Epithelial cell of proximal tubule (primary cell): ENCODE measurements around the gene MTUS2. TPM values are rescaled to one million over a fixed set of nuclear protein-coding genes. Genes with fewer than 3 reads are reported as not detected.

Experiments
- DNase-seq: peaks from one replicate; pipeline ENCODE4 v3.0.0-alpha.2; 2011; ENCODE audit warnings: low read depth
- H3K4me3 ChIP-seq: 2 replicates; pipeline ENCODE4 v1.5.1; 2011; ENCODE audit warnings: low read depth, mild to moderate bottlenecking, low read length
- total RNA-seq: library from RNA; depleted of rRNA; stranded (reverse); fragments of >200 nt; gene quantifications from 2 replicates; pipeline ENCODE4 v1.2.3, GENCODE V29; 2015
- TF ChIP-seq, protein P1 (sequence below): conservative IDR thresholded peaks from 2 replicates; pipeline ENCODE4 v1.5.1; 2012; ENCODE audit warnings: low read depth, mild to moderate bottlenecking, low read length

MTUS2 gene
- total RNA-seq, 1 donor from 2014 or later = not detected

DNA sequence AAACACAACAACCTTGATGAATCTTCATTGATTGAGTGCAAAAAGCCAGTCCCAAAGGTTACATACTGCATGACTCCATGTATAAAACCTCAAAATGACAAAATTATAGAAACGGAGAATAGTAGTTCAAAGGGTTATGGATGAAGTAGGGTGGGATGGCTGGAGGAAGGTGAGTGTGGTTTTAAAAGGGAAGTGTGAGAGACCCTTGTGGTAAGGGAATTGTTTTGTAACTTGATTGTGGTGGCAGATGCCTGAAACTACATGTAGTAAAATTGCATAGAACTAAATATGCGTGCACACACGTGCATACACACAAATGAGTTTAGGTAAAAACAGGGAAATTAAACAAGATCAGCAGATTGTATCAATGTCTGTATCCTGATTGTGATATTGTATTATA is 340.7 kb downstream of the MTUS2 start:
- DNase-seq = no peak
- TF ChIP-seq, protein P1, sequence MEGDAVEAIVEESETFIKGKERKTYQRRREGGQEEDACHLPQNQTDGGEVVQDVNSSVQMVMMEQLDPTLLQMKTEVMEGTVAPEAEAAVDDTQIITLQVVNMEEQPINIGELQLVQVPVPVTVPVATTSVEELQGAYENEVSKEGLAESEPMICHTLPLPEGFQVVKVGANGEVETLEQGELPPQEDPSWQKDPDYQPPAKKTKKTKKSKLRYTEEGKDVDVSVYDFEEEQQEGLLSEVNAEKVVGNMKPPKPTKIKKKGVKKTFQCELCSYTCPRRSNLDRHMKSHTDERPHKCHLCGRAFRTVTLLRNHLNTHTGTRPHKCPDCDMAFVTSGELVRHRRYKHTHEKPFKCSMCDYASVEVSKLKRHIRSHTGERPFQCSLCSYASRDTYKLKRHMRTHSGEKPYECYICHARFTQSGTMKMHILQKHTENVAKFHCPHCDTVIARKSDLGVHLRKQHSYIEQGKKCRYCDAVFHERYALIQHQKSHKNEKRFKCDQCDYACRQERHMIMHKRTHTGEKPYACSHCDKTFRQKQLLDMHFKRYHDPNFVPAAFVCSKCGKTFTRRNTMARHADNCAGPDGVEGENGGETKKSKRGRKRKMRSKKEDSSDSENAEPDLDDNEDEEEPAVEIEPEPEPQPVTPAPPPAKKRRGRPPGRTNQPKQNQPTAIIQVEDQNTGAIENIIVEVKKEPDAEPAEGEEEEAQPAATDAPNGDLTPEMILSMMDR = no peak
- H3K4me3 ChIP-seq = no peak overlapping the region

DNA sequence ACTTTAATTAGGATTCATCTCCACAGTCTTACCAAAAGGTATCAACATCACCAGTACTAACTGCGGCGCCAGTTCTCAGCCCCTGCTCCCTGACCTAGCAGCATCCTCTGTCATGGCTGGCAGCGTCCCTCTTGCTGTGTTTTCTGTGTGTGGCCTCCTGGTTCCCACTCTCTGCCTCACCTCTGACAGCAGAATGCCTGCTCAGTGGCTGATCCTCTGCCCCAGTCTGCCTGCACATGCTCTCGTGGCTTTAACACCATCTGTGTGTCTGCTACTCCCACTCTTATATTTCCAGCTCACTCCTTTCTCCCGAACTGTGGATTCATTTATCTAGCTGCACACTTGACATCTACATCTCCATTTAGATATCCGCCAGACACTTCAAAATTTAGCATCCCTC is 341.5 kb downstream of the MTUS2 start:
- no peak for DNase-seq
- H3K4me3 ChIP-seq = no peak overlapping the region
- TF ChIP-seq, protein P1 = no peak

DNA sequence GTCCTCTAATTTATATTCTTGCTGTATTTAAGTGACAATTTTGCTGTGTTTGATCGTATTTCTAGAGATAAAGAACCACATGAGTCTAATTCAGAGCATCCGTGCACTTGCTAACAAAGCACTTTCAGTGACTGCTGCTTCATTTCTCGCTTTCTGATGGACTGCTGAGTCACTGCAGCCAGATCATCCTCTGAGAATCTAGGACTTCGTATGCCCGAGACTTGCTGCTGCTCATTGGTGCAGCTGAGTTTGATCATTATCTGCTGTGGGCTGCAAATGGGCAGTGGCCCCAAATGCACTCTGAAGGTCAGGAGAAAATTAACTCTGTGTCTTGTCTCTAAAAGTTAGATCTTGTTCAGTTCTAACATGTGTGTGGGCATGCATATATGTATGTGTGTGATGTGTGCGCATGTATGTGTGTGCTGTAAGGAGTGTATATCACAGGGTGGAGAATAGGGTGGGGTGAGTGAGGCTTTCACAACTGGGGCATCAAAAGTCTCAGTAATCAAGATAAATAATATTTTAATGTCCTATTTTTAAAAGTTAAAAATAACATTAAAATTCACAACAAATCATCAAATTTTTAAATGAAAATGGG is 342.6 kb downstream of the MTUS2 start:
- TF ChIP-seq, protein P1 = no peak
- DNase-seq = no peak
- H3K4me3 ChIP-seq = no peak overlapping the region

DNA sequence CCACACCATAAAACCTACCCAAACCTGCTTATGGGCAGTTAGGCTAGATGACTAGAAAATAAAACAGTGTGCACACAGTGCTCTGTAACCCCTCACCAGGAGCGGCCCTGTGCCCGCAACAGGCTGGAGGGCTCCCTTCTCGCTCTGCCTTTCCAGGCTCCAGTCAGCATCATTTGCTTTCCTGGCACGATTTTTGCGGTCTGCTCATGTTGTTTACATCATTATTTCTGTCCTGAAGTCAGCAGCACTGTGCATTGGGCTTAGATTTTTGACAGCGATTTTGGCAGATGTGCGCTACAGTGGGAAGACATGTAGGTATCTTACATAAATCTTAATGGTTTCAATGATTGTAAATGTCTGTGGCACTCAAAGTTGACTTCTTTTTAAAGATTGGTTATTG is 344.0 kb downstream of the MTUS2 start:
- H3K4me3 ChIP-seq = no peak overlapping the region
- TF ChIP-seq, protein P1 = no peak
- no peak for DNase-seq

DNA sequence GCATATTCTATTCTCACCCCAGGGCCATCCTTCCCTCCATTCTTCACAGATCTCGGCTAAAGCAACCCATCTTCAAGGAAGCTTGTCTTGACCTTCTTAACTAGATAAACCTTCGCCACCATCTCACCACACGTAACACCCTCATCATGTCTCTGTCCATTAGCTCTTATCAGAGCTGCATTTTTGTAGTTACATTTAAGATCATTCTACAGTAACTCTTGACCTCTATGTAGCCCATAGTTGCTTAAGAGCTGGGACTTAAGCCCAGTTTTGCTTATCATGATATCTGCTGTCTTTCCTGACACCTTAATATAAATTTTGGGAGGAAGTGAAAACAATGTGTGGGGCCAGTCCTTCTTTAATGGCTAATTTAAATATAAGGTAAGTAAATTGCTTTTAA is 345.1 kb downstream of the MTUS2 start:
- no peak overlapping the region for H3K4me3 ChIP-seq
- DNase-seq = no peak
- TF ChIP-seq, protein P1 = no peak

DNA sequence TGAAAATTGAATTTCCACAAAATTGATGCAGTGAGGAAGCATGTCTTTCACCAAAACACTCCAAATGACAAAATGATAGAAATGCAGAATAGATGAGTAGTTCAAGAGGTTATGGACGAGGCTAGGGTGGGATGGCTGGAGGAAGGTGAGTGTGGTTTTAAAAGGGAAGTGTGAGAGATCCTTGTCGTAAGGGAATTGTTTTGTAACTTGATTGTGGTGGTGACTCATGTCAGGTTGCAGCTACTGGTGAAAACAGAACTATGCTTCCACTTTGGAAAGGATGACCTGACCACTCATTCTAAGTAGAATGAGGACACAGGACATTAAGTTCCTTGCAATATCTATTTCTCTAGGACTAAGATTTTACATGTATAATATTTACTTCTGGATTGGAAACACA is 345.7 kb downstream of the MTUS2 start:
- DNase-seq = no peak
- no peak overlapping the region for H3K4me3 ChIP-seq
- TF ChIP-seq, protein P1 = no peak

DNA sequence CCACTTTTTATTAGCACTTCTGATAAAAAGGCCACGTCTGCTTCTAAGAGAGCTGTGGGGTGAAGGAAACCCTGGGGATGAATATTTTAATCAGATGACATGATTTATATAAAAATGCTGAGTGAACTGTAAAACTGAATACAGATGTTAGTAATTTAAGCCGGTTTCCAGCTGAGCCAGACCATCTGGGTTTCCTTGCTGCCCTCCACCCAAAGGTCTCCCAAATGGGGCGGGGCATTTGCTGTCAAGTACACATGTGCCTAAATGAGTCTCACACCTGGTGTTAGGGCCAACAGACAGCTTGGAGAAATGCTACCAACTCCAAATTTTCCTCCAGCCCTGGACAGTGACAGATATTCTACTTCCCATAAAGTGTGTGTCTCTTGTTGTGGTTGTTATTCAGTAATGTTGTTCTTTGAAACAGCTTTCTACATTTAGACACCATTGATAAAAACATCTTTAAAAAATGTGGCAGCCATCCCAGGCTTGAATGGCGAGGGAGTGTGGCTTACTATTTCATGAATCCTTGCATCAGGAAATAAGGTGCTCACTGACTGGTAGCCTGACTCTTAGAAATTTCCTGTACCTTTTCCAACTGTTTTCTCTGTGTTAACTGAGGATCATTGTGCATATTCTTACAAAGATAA is 350.4 kb downstream of the MTUS2 start:
- TF ChIP-seq, protein P1 = no peak
- DNase-seq = no peak
- no peak overlapping the region for H3K4me3 ChIP-seq
